Smooth muscle cell (in vitro differentiated cells): Measurements from ENCODE around the gene PCNX2. TPM values are rescaled to one million over a fixed set of nuclear protein-coding genes. Genes with fewer than 3 reads are reported as not detected.

ENCODE experiments used
- DNase-seq: peaks from one replicate; lab custom pipeline; 2025; ENCODE audit not compliant: unreplicated experiment; lab: John Stamatoyannopoulos, UW
- H2AFZ ChIP-seq: fragments of 200-600 bp; sonication (generic); 2 replicates; pipeline ENCODE4 v1.6.0; 2016; ENCODE audit warnings: antibody characterized with exemption, low read depth, mild to moderate bottlenecking
- H3F3A ChIP-seq: fragments of 200-600 bp; sonication (generic); 2 replicates; pipeline ENCODE4 v1.6.0; 2017; ENCODE audit warnings: antibody characterized with exemption, low read depth
- H3K27ac ChIP-seq: fragments of 200-600 bp; sonication (generic); 2 replicates; pipeline ENCODE4 v1.5.1; 2016; ENCODE audit warnings: low read depth, mild to moderate bottlenecking
- H3K27me3 ChIP-seq: fragments of 200-600 bp; sonication (generic); 2 replicates; pipeline ENCODE4 v1.6.1; 2016; ENCODE audit warnings: low read depth, mild to moderate bottlenecking
- H3K36me3 ChIP-seq: fragments of 200-600 bp; sonication (generic); 2 replicates; pipeline ENCODE4 v1.5.1; 2016; ENCODE audit warnings: low read depth
- H3K4me1 ChIP-seq: fragments of 200-600 bp; sonication (generic); 2 replicates; pipeline ENCODE4 v1.5.1; 2016; ENCODE audit warnings: low read depth
- H3K4me2 ChIP-seq: fragments of 200-600 bp; sonication (generic); 2 replicates; pipeline ENCODE4 v1.6.0; 2016; ENCODE audit warnings: mild to moderate bottlenecking
- H3K4me3 ChIP-seq: fragments of 200-600 bp; sonication (generic); 2 replicates; pipeline ENCODE4 v1.5.1; 2016; ENCODE audit warnings: mild to moderate bottlenecking
- H3K79me2 ChIP-seq: fragments of 200-600 bp; sonication (generic); 2 replicates; pipeline ENCODE4 v1.6.0; 2016; ENCODE audit warnings: low read depth, mild to moderate bottlenecking
- H3K9ac ChIP-seq: fragments of 200-600 bp; sonication (generic); 2 replicates; pipeline ENCODE4 v1.6.0; 2016; ENCODE audit warnings: low read depth
- H3K9me3 ChIP-seq: fragments of 200-600 bp; sonication (generic); replicated peaks from 2 replicates; pipeline ENCODE4 v1.5.1; 2016; ENCODE audit warnings: low read depth
- H4K20me1 ChIP-seq: fragments of 200-600 bp; sonication (generic); 2 replicates; pipeline ENCODE4 v1.6.0; 2016; ENCODE audit warnings: low read depth
- CTCF ChIP-seq: fragments of 200-600 bp; sonication (generic); IDR thresholded peaks from 2 replicates; pipeline ENCODE4 v1.5.1; 2017; ENCODE audit warnings: borderline replicate concordance, mild to moderate bottlenecking, antibody characterized with exemption; ENCODE audit not compliant: insufficient read depth, poor library complexity, severe bottlenecking
- WGBS: methylation state at CpG from one replicate; pipeline ENCODE4 v1.1.7; 2016; ENCODE audit warnings: low lambda C conversion rate; 5-methylcytosine and 5-hydroxymethylcytosine counted together
- polyA plus RNA-seq: library from polyadenylated mRNA; unstranded; fragments of >200 nt; fragmentation: Nextera tagmentation; extraction: Ambion mirVana; gene quantifications from 2 replicates; pipeline ENCODE4 v1.2.1, GENCODE V29; 2016
- total RNA-seq: library from RNA; depleted of rRNA; stranded (reverse); fragments of >200 nt; gene quantifications from 2 replicates; pipeline ENCODE4 v1.2.3, GENCODE V29; 2014

The PCNX2 gene
- total and polyA plus RNA-seq, 2 experiments from 2014 or later: 4.7 to 18.2 TPM

GRCh38 chr1:233245191-233245765, 50.2 kb downstream of the PCNX2 start:
- WGBS: 65% methylated on average over 8 of the region's 8 CpGs
- no peak for TF ChIP-seq CTCF

GRCh38 chr1:233244183-233244582, 51.3 kb downstream of the PCNX2 start:
- DNase-seq: no peak
- WGBS: 63% methylated on average over 6 of the region's 6 CpGs
- H3K27ac ChIP-seq: no peak overlapping the region

More at GRCh38 chr1:233245191-233245765, 50.2 kb downstream of the PCNX2 start:
- H3K27ac ChIP-seq: no peak overlapping the region
- H3K79me2 ChIP-seq: no peaks in the 10 kb centered on the region
- no peak overlapping the region for H3K4me2 ChIP-seq
- no peak overlapping the region for H3K9ac ChIP-seq
- H3F3A ChIP-seq: no peaks in the 10 kb centered on the region
- no peaks in the 10 kb centered on the region for H3K9me3 ChIP-seq
- peaks cover under 1% of the 10 kb centered on the region for H3K36me3 ChIP-seq
- H3K27me3 ChIP-seq: no peaks in the 10 kb centered on the region
- no peaks in the 10 kb centered on the region for H3K4me1 ChIP-seq
- DNase-seq: no peak
- no peak overlapping the region for H3K4me3 ChIP-seq
- no peak overlapping the region for H2AFZ ChIP-seq
- no peaks in the 10 kb centered on the region for H4K20me1 ChIP-seq

GRCh38 chr1:233242827-233243483, 52.6 kb downstream of the PCNX2 start:
- H3K79me2 ChIP-seq: no peaks in the 10 kb centered on the region

More at GRCh38 chr1:233244183-233244582, 51.3 kb downstream of the PCNX2 start:
- Histone ChIP-seq H3K4me1 (no peaks in the 10 kb centered on the region), H3K27me3 (no peaks in the 10 kb centered on the region), H3K79me2 (no peaks in the 10 kb centered on the region), H3K4me3 (no peak overlapping the region), H3K36me3 (no peaks in the 10 kb centered on the region), H4K20me1 (no peaks in the 10 kb centered on the region), H2AFZ (no peak overlapping the region), H3K9me3 (no peaks in the 10 kb centered on the region), H3K9ac (no peak overlapping the region), H3K4me2 (no peak overlapping the region), H3F3A (no peaks in the 10 kb centered on the region)
- TF ChIP-seq CTCF: no peak

More at GRCh38 chr1:233242827-233243483, 52.6 kb downstream of the PCNX2 start:
- WGBS: 83% methylated on average over 4 of the region's 4 CpGs
- Histone ChIP-seq H3K27ac (no peak overlapping the region), H3K36me3 (no peaks in the 10 kb centered on the region), H3K4me2 (no peak overlapping the region), H3K9me3 (no peaks in the 10 kb centered on the region), H3K9ac (no peak overlapping the region), H3K4me1 (no peaks in the 10 kb centered on the region), H3F3A (no peaks in the 10 kb centered on the region), H2AFZ (no peak overlapping the region), H3K4me3 (no peak overlapping the region), H3K27me3 (no peaks in the 10 kb centered on the region), H4K20me1 (no peaks in the 10 kb centered on the region)
- TF ChIP-seq CTCF: no peak
- no peak for DNase-seq
